ENCODE results near the gene GRK2. TPM values are rescaled to one million over a fixed set of nuclear protein-coding genes. Genes with fewer than 3 reads are reported as not detected.

Gene GRK2
- total and polyA plus RNA-seq, 2 donors (not counting 1 experiment from before 2014, with no cell fraction given) = 294 to 534 TPM

- ATAC-seq (ENCODE audit: low read depth) (no peak), DNase-seq (no peak)
- Histone ChIP-seq H3K27me3 (replicated peaks in 1 of 4; ENCODE audit: control extremely low read depth in 1 of 4, control insufficient read depth in 3 of 4, insufficient read depth in 4 of 4, low read length in 3 of 4) (peaks cover 0 to 2% (median under 1%) of the 10 kb centered on the region in 4 experiments), H3K4me3 (ENCODE audit: control extremely low read depth in 1 of 5, extremely low read depth in 1 of 5, insufficient read depth in 1 of 5, low read depth in 2 of 5, low read length in 4 of 5) (no peak overlapping the region), H3K9me3 (ENCODE audit: control extremely low read depth in 1 of 3, control insufficient read depth in 2 of 3, insufficient read depth in 1 of 3, low read length in 2 of 3) (no peaks in the 10 kb centered on the region), H2AFZ (ENCODE audit: insufficient read depth, low read depth, low read length, poor library complexity, severe bottlenecking) (no peak overlapping the region), H3K79me2 (ENCODE audit: control insufficient read depth, insufficient read depth, low read length) (peaks cover 12% of the 10 kb centered on the region), H3K4me2 (replicated peaks; ENCODE audit: low read depth, low read length, poor library complexity, severe bottlenecking) (no peak overlapping the region), H3K4me1 (ENCODE audit: control insufficient read depth in 2 of 2, insufficient read depth in 2 of 2, low read length in 2 of 2) (peaks cover 5 to 6% of the 10 kb centered on the region in 2 donors), H3K9ac (ENCODE audit: low read length) (no peak overlapping the region), H4K20me1 (ENCODE audit: control insufficient read depth, insufficient read depth, low read length, poor library complexity, severe bottlenecking) (peaks cover 55% of the 10 kb centered on the region), H3K27ac (ENCODE audit: low read length in 2 of 2) (no peak overlapping the region), H3K36me3 (replicated peaks in 1 of 2; ENCODE audit: control extremely low read depth in 1 of 2, control insufficient read depth in 1 of 2, extremely low read depth in 1 of 2, insufficient read depth in 2 of 2, low read length in 1 of 2) (peaks cover 9 to 58% of the 10 kb centered on the region in 2 experiments)
- Mint-ChIP-seq H3K27ac (no peak overlapping the region), H3K27me3 (no peaks in the 10 kb centered on the region), H3K4me3 (no peak overlapping the region), H3K4me1 (peaks cover 15% of the 10 kb centered on the region), H3K9me3 (ENCODE audit: insufficient read depth) (no peaks in the 10 kb centered on the region)
- ChIA-PET POLR2A (no interaction called here), CTCF (interaction anchor here (0.6 to 0.7 kb wide), 2 partner anchors 22 to 389 kb away, joined by 3 read pairs; no protein-coding TSS in a partner anchor)
- TF ChIP-seq EZH2 (IDR thresholded peaks at IDR 0.05; ENCODE audit: borderline replicate concordance, insufficient read depth, low read depth, low read length, poor library complexity, severe bottlenecking) = no peak
- no peak for TF ChIP-seq CTCF (IDR thresholded peaks at IDR 0.05)
- WGBS (ENCODE audit: insufficient coverage) = 88% methylated on average over 1 of the region's 5 CpGs
- intact Hi-C loops (cut with micrococcal nuclease) = no loop called here
These were observed 9.7 kb upstream of the GRK2 start for GRCh38 chr11:67256477-67257135.

GRCh38 chr11:67260406-67260805, 5.9 kb upstream of the GRK2 start:
- Histone ChIP-seq H3K4me3 (ENCODE audit: control extremely low read depth in 1 of 5, extremely low read depth in 1 of 5, insufficient read depth in 1 of 5, low read depth in 2 of 5, low read length in 4 of 5) (no peak overlapping the region), H3K79me2 (ENCODE audit: control insufficient read depth, insufficient read depth, low read length) (peaks cover 34% of the 10 kb centered on the region), H3K36me3 (replicated peaks in 1 of 2; ENCODE audit: control extremely low read depth in 1 of 2, control insufficient read depth in 1 of 2, extremely low read depth in 1 of 2, insufficient read depth in 2 of 2, low read length in 1 of 2) (peaks cover 0 to 20% of the 10 kb centered on the region in 2 experiments), H3K9me3 (ENCODE audit: control extremely low read depth in 1 of 3, control insufficient read depth in 2 of 3, insufficient read depth in 1 of 3, low read length in 2 of 3) (no peaks in the 10 kb centered on the region), H3K27me3 (replicated peaks in 1 of 4; ENCODE audit: control extremely low read depth in 1 of 4, control insufficient read depth in 3 of 4, insufficient read depth in 4 of 4, low read length in 3 of 4) (peaks cover 0 to 9% (median 2%) of the 10 kb centered on the region in 4 experiments), H3K4me2 (replicated peaks; ENCODE audit: low read depth, low read length, poor library complexity, severe bottlenecking) (no peak overlapping the region), H3K9ac (ENCODE audit: low read length) (no peak overlapping the region), H2AFZ (ENCODE audit: insufficient read depth, low read depth, low read length, poor library complexity, severe bottlenecking) (no peak overlapping the region), H3K4me1 (ENCODE audit: control insufficient read depth in 2 of 2, insufficient read depth in 2 of 2, low read length in 2 of 2) (peaks cover 24% of the 10 kb centered on the region in 2 donors), H3K27ac (ENCODE audit: low read length in 2 of 2) (no peak overlapping the region), H4K20me1 (ENCODE audit: control insufficient read depth, insufficient read depth, low read length, poor library complexity, severe bottlenecking) (peaks cover 18% of the 10 kb centered on the region)
- peaks cover 32% of the 10 kb centered on the region for H3K4me1 Mint-ChIP-seq
- no peak for ATAC-seq (ENCODE audit: low read depth)
- POLR2A ChIA-PET = no interaction called here
- H3K27me3 Mint-ChIP-seq = peaks cover 6% of the 10 kb centered on the region
- H3K27ac Mint-ChIP-seq = no peak overlapping the region
- peak overlapping the region; percentile 23 for H3K4me3 Mint-ChIP-seq
- WGBS (ENCODE audit: insufficient coverage) = 85% methylated on average over 4 of the region's 6 CpGs
- no peaks in the 10 kb centered on the region for H3K9me3 Mint-ChIP-seq (ENCODE audit: insufficient read depth)
- intact Hi-C loops (cut with micrococcal nuclease) = loop anchor here (10.0 kb wide), 1 partner anchor 324 kb away; the partner anchor contains the start of gene GSTP1
- CTCF ChIA-PET = no interaction called here
- DNase-seq = no peak
- no peak for TF ChIP-seq EZH2 (IDR thresholded peaks at IDR 0.05; ENCODE audit: borderline replicate concordance, insufficient read depth, low read depth, low read length, poor library complexity, severe bottlenecking)
- no peak for TF ChIP-seq CTCF (IDR thresholded peaks at IDR 0.05)

Measured in B cell (primary cell).